H1 (cell line): Measurements from ENCODE around the gene MST1R. TPM values are rescaled to one million over a fixed set of nuclear protein-coding genes. Genes with fewer than 3 reads are reported as not detected.

ENCODE experiments used
- CTCF ChIA-PET: fragments of 300-600 bp; sonication (Branson Sonifier 250); formaldehyde crosslinking; loops from one replicate; lab custom pipeline; 2021; ENCODE audit not compliant: partially characterized antibody; lab: Charles Lee
- POLR2A ChIA-PET: fragments of 300-600 bp; sonication (Branson Sonifier 250); formaldehyde crosslinking; loops from one replicate; lab custom pipeline; 2021; ENCODE audit warnings: inconsistent platforms; ENCODE audit not compliant: partially characterized antibody; lab: Charles Lee
- DNase-seq, 2 experiments: peaks; one replicate each; pipeline versions ENCODE4 v3.0.0 to v3.0.0-alpha.2; 2010 to 2022; ENCODE audit warnings: low spot score in 2 of 2, low read depth in 1 of 2, mixed read lengths in 1 of 2
- FAIRE-seq: peaks from 2 replicates; lab custom pipeline; 2011; peaks lifted over from hg19 to GRCh38; lab: Jason Lieb, UNC
- H2AFZ ChIP-seq: 2 replicates; pipeline ENCODE4 v1.8.1; 2012; ENCODE audit warnings: low read length, inconsistent platforms
- H2AK5ac ChIP-seq: 2 replicates; pipeline ENCODE4 v1.6.1; 2013; ENCODE audit warnings: low read depth, low read length
- H2BK120ac ChIP-seq: replicated peaks from 2 replicates; pipeline ENCODE3; 2013; ENCODE audit warnings: low read depth, low read length, inconsistent platforms
- H2BK12ac ChIP-seq: 2 replicates; pipeline ENCODE4 v1.6.1; 2013; ENCODE audit warnings: low read depth, low read length
- H2BK15ac ChIP-seq: 2 replicates; pipeline ENCODE4 v1.6.1; 2013; ENCODE audit warnings: low read length
- H2BK20ac ChIP-seq: 2 replicates; pipeline ENCODE4 v1.6.1; 2013; ENCODE audit warnings: low read length
- H2BK5ac ChIP-seq: 2 replicates; pipeline ENCODE4 v1.6.1; 2013; ENCODE audit warnings: low read depth, low read length
- H3K14ac ChIP-seq: 2 replicates; pipeline ENCODE4 v1.6.1; 2013; ENCODE audit warnings: inconsistent platforms; ENCODE audit not compliant: insufficient read length
- H3K18ac ChIP-seq: 2 replicates; pipeline ENCODE4 v1.6.1; 2013; ENCODE audit warnings: low read length; ENCODE audit errors: extremely low read depth
- H3K23ac ChIP-seq: 2 replicates; pipeline ENCODE4 v1.6.1; 2013; ENCODE audit warnings: inconsistent platforms; ENCODE audit not compliant: insufficient read length
- H3K23me2 ChIP-seq: 2 replicates; pipeline ENCODE4 v1.6.1; 2013; ENCODE audit warnings: low read depth, low read length
- H3K27ac ChIP-seq: 2 replicates; pipeline ENCODE4 v1.6.1; 2011; ENCODE audit warnings: low read depth, low read length, inconsistent platforms
- H3K27me3 ChIP-seq, 4 experiments: replicated peaks in 1 of 4; 1 replicate in 1 of 4; 2 replicates in 3 of 4; pipeline versions ENCODE4 v1.6.1 to v1.8.1; 2011 to 2013; ENCODE audit warnings: low read length in 3 of 4, mild to moderate bottlenecking in 3 of 4, inconsistent platforms in 2 of 4, mixed read lengths in 2 of 4, moderate library complexity in 1 of 4; ENCODE audit not compliant: control insufficient read depth in 3 of 4, insufficient read depth in 3 of 4; ENCODE audit errors: extremely low read depth in 1 of 4
- H3K36me3 ChIP-seq, 4 experiments: 2 replicates each; pipeline versions ENCODE4 v1.6.1 to v1.8.1; 2011 to 2013; ENCODE audit warnings: mild to moderate bottlenecking in 4 of 4, low read length in 3 of 4, moderate library complexity in 2 of 4, control low read depth in 1 of 4, inconsistent platforms in 1 of 4; ENCODE audit not compliant: insufficient read depth in 4 of 4, control insufficient read depth in 2 of 4
- H3K4ac ChIP-seq: replicated peaks from 2 replicates; pipeline ENCODE3; 2013; ENCODE audit warnings: low read length, low read depth, mixed read lengths, inconsistent platforms; ENCODE audit not compliant: insufficient read length
- H3K4me1 ChIP-seq, 4 experiments: replicated peaks in 1 of 4; 1 replicate in 1 of 4; 2 replicates in 3 of 4; pipeline versions ENCODE4 v1.6.1 to v1.8.1; 2011 to 2013; ENCODE audit warnings: low read length in 3 of 4, inconsistent platforms in 2 of 4, mixed read lengths in 1 of 4; ENCODE audit not compliant: insufficient read depth in 4 of 4, control insufficient read depth in 3 of 4
- H3K4me2 ChIP-seq, 2 experiments: 2 replicates each; pipeline versions ENCODE4 v1.6.1 to v1.8.1; 2011 to 2013; ENCODE audit warnings: low read depth in 2 of 2, low read length in 2 of 2, control low read depth in 1 of 2, inconsistent platforms in 1 of 2, mild to moderate bottlenecking in 1 of 2; ENCODE audit not compliant: insufficient read depth in 1 of 2
- H3K4me3 ChIP-seq, 4 experiments: fragments of 200-600, 300-600 bp in 1 of 4; sonication (generic), shearing (Covaris generic), sonication (Bioruptor Twin) in 1 of 4; 2 replicates each; pipeline versions ENCODE4 v1.5.1 to v1.8.1; 2011 to 2016; ENCODE audit warnings: low read length in 4 of 4, low read depth in 3 of 4, control low read depth in 2 of 4, inconsistent platforms in 2 of 4, mild to moderate bottlenecking in 2 of 4, mixed read lengths in 1 of 4, moderate library complexity in 1 of 4; ENCODE audit not compliant: insufficient read depth in 2 of 4; ENCODE audit errors: extremely low read depth in 1 of 4
- H3K56ac ChIP-seq: replicated peaks from 2 replicates; pipeline ENCODE3; 2013; ENCODE audit warnings: low read depth, mild to moderate bottlenecking, mixed read lengths, low read length, inconsistent platforms; ENCODE audit not compliant: insufficient read length
- H3K79me1 ChIP-seq: 2 replicates; pipeline ENCODE4 v1.6.1; 2013; ENCODE audit warnings: low read depth, low read length, control low read depth
- H3K79me2 ChIP-seq, 2 experiments: 2 replicates each; pipeline versions ENCODE4 v1.6.1 to v1.8.1; 2012 to 2013; ENCODE audit warnings: low read length in 2 of 2, mild to moderate bottlenecking in 2 of 2, inconsistent platforms in 1 of 2; ENCODE audit not compliant: insufficient read depth in 2 of 2, control insufficient read depth in 1 of 2
- H3K9ac ChIP-seq, 4 experiments: replicated peaks in 1 of 4; 1 replicate in 1 of 4; 2 replicates in 3 of 4; pipeline versions ENCODE4 v1.6.1 to v1.8.1; 2011 to 2013; ENCODE audit warnings: low read depth in 3 of 4, low read length in 3 of 4, control low read depth in 2 of 4, mild to moderate bottlenecking in 2 of 4, moderate library complexity in 2 of 4, inconsistent platforms in 1 of 4; ENCODE audit errors: extremely low read depth in 1 of 4
- H3K9me3 ChIP-seq, 2 experiments: 2 replicates each; pipeline versions ENCODE4 v1.6.1 to v1.8.1; 2012 to 2013; ENCODE audit warnings: mild to moderate bottlenecking in 2 of 2, moderate library complexity in 2 of 2, control low read depth in 1 of 2, inconsistent platforms in 1 of 2, low read depth in 1 of 2, low read length in 1 of 2, mixed read lengths in 1 of 2; ENCODE audit not compliant: insufficient read depth in 2 of 2
- H4K20me1 ChIP-seq, 2 experiments: replicated peaks in 1 of 2; 2 replicates each; pipeline versions ENCODE3 to v1.8.1; 2011 to 2013; ENCODE audit warnings: inconsistent platforms in 2 of 2, low read length in 2 of 2, mild to moderate bottlenecking in 1 of 2; ENCODE audit not compliant: insufficient read depth in 2 of 2, control insufficient read depth in 1 of 2
- H4K5ac ChIP-seq: 2 replicates; pipeline ENCODE4 v1.6.1; 2013; ENCODE audit warnings: low read length, low read depth, mixed read lengths, inconsistent platforms; ENCODE audit not compliant: insufficient read length
- H4K8ac ChIP-seq: 2 replicates; pipeline ENCODE4 v1.8.0; 2013; ENCODE audit warnings: mild to moderate bottlenecking, moderate library complexity, low read length, inconsistent platforms; ENCODE audit not compliant: insufficient read depth; ENCODE audit errors: extremely low read depth
- H4K91ac ChIP-seq: replicated peaks from 2 replicates; pipeline ENCODE3; 2013; ENCODE audit warnings: low read length, mixed read lengths, inconsistent platforms; ENCODE audit not compliant: insufficient read length
- CEBPB ChIP-seq: IDR thresholded peaks from 2 replicates; pipeline ENCODE4 v1.6.1; 2012; ENCODE audit warnings: low read depth, low read length
- EZH2 ChIP-seq: fragments of 200-600 bp; sonication (generic); IDR thresholded peaks from 2 replicates; pipeline ENCODE4 v1.7.1; 2012; ENCODE audit warnings: low read depth, mild to moderate bottlenecking, moderate library complexity, low read length, inconsistent platforms; ENCODE audit not compliant: severe bottlenecking
- KDM5A ChIP-seq: fragments of 200-600 bp; IDR thresholded peaks from 2 replicates; pipeline ENCODE4 v1.7.1; 2012; ENCODE audit warnings: mild to moderate bottlenecking, low read length, inconsistent platforms, mixed read lengths
- MAFK ChIP-seq: IDR thresholded peaks from 2 replicates; pipeline ENCODE4 v1.6.1; 2012; ENCODE audit warnings: low read depth, mild to moderate bottlenecking, improper control_type of control experiment, low read length
- NRF1 ChIP-seq: IDR thresholded peaks from 2 replicates; pipeline ENCODE4 v1.6.1; 2011; ENCODE audit warnings: mild to moderate bottlenecking, low read depth, low read length, improper control_type of control experiment
- POLR2A ChIP-seq, 2 experiments: IDR thresholded peaks; 1 replicate in 1 of 2; 2 replicates in 1 of 2; pipeline ENCODE4 v1.6.1; 2011; ENCODE audit warnings: low read depth in 2 of 2, low read length in 2 of 2, mild to moderate bottlenecking in 2 of 2; ENCODE audit errors: control extremely low read depth in 1 of 2
- RAD21 ChIP-seq, 2 experiments: IDR thresholded peaks in 1 of 2; conservative IDR thresholded peaks in 1 of 2; 2 replicates each; pipeline ENCODE4 v1.6.1; 2011; ENCODE audit warnings: low read depth in 2 of 2, low read length in 2 of 2, improper control_type of control experiment in 1 of 2, inconsistent platforms in 1 of 2, mild to moderate bottlenecking in 1 of 2, moderate library complexity in 1 of 2
- SIN3A ChIP-seq, 2 experiments: IDR thresholded peaks in 1 of 2; conservative IDR thresholded peaks in 1 of 2; 2 replicates each; pipeline ENCODE4 v1.6.1; 2011 to 2012; ENCODE audit warnings: low read length in 2 of 2, improper control_type of control experiment in 1 of 2, low read depth in 1 of 2, mild to moderate bottlenecking in 1 of 2
- TAF7 ChIP-seq: optimal IDR thresholded peaks from 2 replicates; pipeline ENCODE3; 2011; ENCODE audit warnings: low read depth, mild to moderate bottlenecking, inconsistent platforms, low read length, moderate library complexity, borderline replicate concordance
- TBP ChIP-seq: IDR thresholded peaks from 2 replicates; pipeline ENCODE4 v1.6.1; 2011; ENCODE audit warnings: low read depth, low read length, improper control_type of control experiment
- ZNF274 ChIP-seq: IDR thresholded peaks from 2 replicates; pipeline ENCODE4 v1.7.0; 2012; ENCODE audit warnings: low read length, borderline replicate concordance; ENCODE audit errors: extremely low read depth
- WGBS, 2 experiments: shearing (Covaris generic) in 1 of 2; methylation state at CpG; one replicate each; pipeline versions ENCODE4 v1.1.6 to v1.1.7; 2013 to 2015; ENCODE audit warnings: low lambda C conversion rate in 2 of 2, mixed read lengths in 2 of 2, inconsistent platforms in 1 of 2, low coverage in 1 of 2, missing lambda C conversion rate in 1 of 2; ENCODE audit not compliant: insufficient replicate concordance in 2 of 2, insufficient coverage in 1 of 2, insufficient read length in 1 of 2; ENCODE audit errors: extremely low coverage in 1 of 2, missing lambda C conversion rate in 1 of 2; 5-methylcytosine and 5-hydroxymethylcytosine counted together
- polyA plus RNA-seq, 7 experiments: library from polyadenylated mRNA; depleted of rRNA in 3 of 7; stranded (reverse) in 5 of 7; unstranded in 2 of 7; fragments of >200 nt in 5 of 7; fragments of 200-250 nt in 2 of 7; gene quantifications; 1 replicate in 5 of 7; 2 replicates in 1 of 7; 4 replicates in 1 of 7; pipeline versions ENCODE4 v1.2.1 to v1.2.3, GENCODE V29; 2011 to 2013; ENCODE audit warnings: missing spikeins in 2 of 7, mixed read lengths in 2 of 7
- total RNA-seq: library from RNA; stranded (reverse); fragmentation: NEBNext Ultra II Directional; extraction: Animal tissue kit (Norgen Biotek cat#: 25700); gene quantifications from 2 replicates; pipeline ENCODE4 v1.2.1, GENCODE V29; 2021
- TF ChIP-seq, protein P1 (sequence below): IDR thresholded peaks from 2 replicates; pipeline ENCODE4 v1.6.1; 2011; ENCODE audit warnings: low read depth, mild to moderate bottlenecking, low read length; ENCODE audit not compliant: insufficient read depth
- TF ChIP-seq, protein P2 (sequence below): IDR thresholded peaks from 2 replicates; pipeline ENCODE4 v1.6.1; 2012; ENCODE audit warnings: inconsistent platforms

Gene MST1R
- total and polyA plus RNA-seq, 2 of the 8 experiments (the other 6 are each of a cell fraction or from before 2014, with no cell fraction given): 4.8 to 7.6 TPM

DNA sequence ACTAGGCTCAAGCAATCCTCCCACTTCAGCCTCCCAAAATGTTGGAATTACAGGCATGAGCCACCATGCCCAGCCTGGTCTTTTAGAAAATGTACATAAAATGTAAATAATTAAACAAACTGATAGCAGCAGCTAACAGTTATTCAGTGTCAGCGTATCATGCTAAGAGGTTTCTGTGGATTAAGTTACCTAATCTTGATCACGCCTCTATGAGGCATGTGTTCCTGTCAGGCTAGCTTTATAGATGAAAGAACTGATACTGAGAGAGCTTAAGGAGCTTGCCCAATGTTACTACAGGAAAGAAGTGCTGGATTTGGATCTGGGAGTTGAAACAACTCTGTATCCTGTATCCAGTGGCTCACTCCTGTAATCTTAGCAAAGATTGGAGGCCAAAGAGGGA is 11.2 kb upstream of the MST1R start:
- H2BK120ac ChIP-seq: no peak overlapping the region
- TF ChIP-seq, protein P1, sequence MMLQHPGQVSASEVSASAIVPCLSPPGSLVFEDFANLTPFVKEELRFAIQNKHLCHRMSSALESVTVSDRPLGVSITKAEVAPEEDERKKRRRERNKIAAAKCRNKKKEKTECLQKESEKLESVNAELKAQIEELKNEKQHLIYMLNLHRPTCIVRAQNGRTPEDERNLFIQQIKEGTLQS: no peak
- TF ChIP-seq TAF7 (no peak), TBP (no peak), KDM5A (no peak), CEBPB (no peak), EZH2 (no peak), ZNF274 (no peak), MAFK (no peak), POLR2A (IDR thresholded peaks at IDR 0.05; ENCODE audit: control extremely low read depth in 1 of 2, low read depth in 2 of 2, low read length in 2 of 2) (no peak), RAD21 (IDR thresholded peaks at IDR 0.05 in 1 of 2, conservative IDR thresholded peaks at IDR 0.05 in 1 of 2; ENCODE audit: low read depth in 2 of 2, low read length in 2 of 2) (no peak), NRF1 (no peak), SIN3A (conservative IDR thresholded peaks at IDR 0.05 in 1 of 2, IDR thresholded peaks at IDR 0.05 in 1 of 2; ENCODE audit: low read depth in 1 of 2, low read length in 2 of 2) (no peak)
- TF ChIP-seq, protein P2, sequence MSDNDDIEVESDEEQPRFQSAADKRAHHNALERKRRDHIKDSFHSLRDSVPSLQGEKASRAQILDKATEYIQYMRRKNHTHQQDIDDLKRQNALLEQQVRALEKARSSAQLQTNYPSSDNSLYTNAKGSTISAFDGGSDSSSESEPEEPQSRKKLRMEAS: no peak

More for the DNA sequence above, 11.2 kb upstream of the MST1R start:
- Histone ChIP-seq H3K79me2 (no peaks in the 10 kb centered on the region), H3K4ac (no peak overlapping the region), H3K79me1 (no peaks in the 10 kb centered on the region), H2AK5ac (no peak overlapping the region), H3K4me1 (peaks cover 5 to 16% (median 10%) of the 10 kb centered on the region in 4 experiments), H3K18ac (no peak overlapping the region), H3K36me3 (no peaks in the 10 kb centered on the region), H3K23ac (no peak overlapping the region), H2BK15ac (no peak overlapping the region), H3K4me2 (no peak overlapping the region), H3K14ac (no peak overlapping the region), H2BK20ac (no peak overlapping the region), H4K5ac (no peak overlapping the region), H2BK5ac (no peak overlapping the region), H3K27ac (no peak overlapping the region), H4K8ac (no peak overlapping the region), H4K20me1 (peaks cover 0 to 7% of the 10 kb centered on the region in 2 experiments), H3K56ac (no peak overlapping the region), H3K9me3 (no peaks in the 10 kb centered on the region), H3K4me3 (no peak overlapping the region), H4K91ac (no peak overlapping the region), H3K23me2 (peaks cover 8% of the 10 kb centered on the region; the same call in 1 of the 2 replicates), H3K9ac (no peak overlapping the region), H2AFZ (no peak overlapping the region), H2BK12ac (no peak overlapping the region), H3K27me3 (peaks cover 0 to 7% (median 5%) of the 10 kb centered on the region in 4 experiments; a peak in 4 of 7 replicates)
- WGBS, 2 experiments: 93% methylated on average over 2 of the region's 2 CpGs; no CpG with 5 or more reads in 1 of the 2 experiments
- DNase-seq (no peak), FAIRE-seq (no peak)
- ChIA-PET CTCF (interaction anchor here (1.0 to 4.1 kb wide), 9 partner anchors 8 to 113 kb away, joined by 3 to 24 read pairs (median 6); partner anchors contain the start of genes INKA1 and MON1A), POLR2A (interaction anchor here (1.0 to 2.3 kb wide), 3 partner anchors 10 to 782 kb away, joined by 3 to 7 read pairs (median 6); partner anchors contain the start of genes LAMB2 and RBM6)
